Uterus (tissue), 2 donors: ENCODE data around the gene OPTN.

Source experiments
- POLR2A ChIP-seq, 2 donors: fragments of 450-650 bp; IDR thresholded peaks; one replicate each; pipeline ENCODE4 v1.6.1; 2016; ENCODE audit warnings: antibody characterized with exemption in 2 of 2, mild to moderate bottlenecking in 1 of 2, moderate library complexity in 1 of 2
- TF ChIP-seq, protein P1 (sequence below), 4 experiments: fragments of 200-600 bp in 2 of 4; fragments of 450-650 bp in 2 of 4; sonication (generic) in 2 of 4; IDR thresholded peaks; one replicate each; pipeline ENCODE4 v1.5.1; 2016 to 2019; ENCODE audit warnings: antibody characterized with exemption in 4 of 4, mild to moderate bottlenecking in 2 of 4, moderate library complexity in 1 of 4

DNA sequence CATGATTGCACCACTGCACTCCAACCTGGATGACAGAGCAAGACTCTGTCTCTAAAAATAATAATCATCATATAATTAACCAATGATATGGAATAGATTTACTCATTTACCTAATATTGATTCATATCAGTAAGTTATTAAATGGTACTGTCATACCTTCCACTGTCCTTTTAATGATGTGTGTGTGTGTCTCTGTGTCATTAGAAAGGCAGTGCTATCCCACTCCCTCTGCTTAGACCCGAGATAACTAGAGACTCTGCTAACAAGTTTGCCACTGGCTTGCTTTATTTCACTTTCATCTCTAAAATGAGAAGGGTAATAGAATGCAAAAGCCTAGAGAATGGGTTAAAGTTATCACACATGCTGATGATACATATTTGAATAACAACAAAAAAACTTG, 82.5 kb downstream of the OPTN start:
- TF ChIP-seq, protein P1, sequence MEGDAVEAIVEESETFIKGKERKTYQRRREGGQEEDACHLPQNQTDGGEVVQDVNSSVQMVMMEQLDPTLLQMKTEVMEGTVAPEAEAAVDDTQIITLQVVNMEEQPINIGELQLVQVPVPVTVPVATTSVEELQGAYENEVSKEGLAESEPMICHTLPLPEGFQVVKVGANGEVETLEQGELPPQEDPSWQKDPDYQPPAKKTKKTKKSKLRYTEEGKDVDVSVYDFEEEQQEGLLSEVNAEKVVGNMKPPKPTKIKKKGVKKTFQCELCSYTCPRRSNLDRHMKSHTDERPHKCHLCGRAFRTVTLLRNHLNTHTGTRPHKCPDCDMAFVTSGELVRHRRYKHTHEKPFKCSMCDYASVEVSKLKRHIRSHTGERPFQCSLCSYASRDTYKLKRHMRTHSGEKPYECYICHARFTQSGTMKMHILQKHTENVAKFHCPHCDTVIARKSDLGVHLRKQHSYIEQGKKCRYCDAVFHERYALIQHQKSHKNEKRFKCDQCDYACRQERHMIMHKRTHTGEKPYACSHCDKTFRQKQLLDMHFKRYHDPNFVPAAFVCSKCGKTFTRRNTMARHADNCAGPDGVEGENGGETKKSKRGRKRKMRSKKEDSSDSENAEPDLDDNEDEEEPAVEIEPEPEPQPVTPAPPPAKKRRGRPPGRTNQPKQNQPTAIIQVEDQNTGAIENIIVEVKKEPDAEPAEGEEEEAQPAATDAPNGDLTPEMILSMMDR (IDR thresholded peaks at IDR 0.05) = no peak
- no peak for TF ChIP-seq POLR2A (IDR thresholded peaks at IDR 0.05)
